Right lobe of liver (tissue), 4 donors: ENCODE data around the gene ABHD6.
"Not testable (repeated sequence)": the region's sequence is repeated elsewhere in the genome, so short reads cannot be mapped to it uniquely, and the experiment has no call there.

ENCODE experiments used
- CTCF ChIP-seq, 4 donors: fragments of 200-600 bp in 3 of 4; fragments of 450-650 bp in 1 of 4; IDR thresholded peaks; one replicate each; pipeline versions ENCODE4 v1.5.1 to v1.8.0; 2016 to 2022; ENCODE audit warnings: antibody characterized with exemption in 4 of 4, mild to moderate bottlenecking in 2 of 4
- POLR2A ChIP-seq: fragments of 450-650 bp; IDR thresholded peaks from one replicate; pipeline ENCODE4 v1.6.1; 2017; ENCODE audit warnings: antibody characterized with exemption, mild to moderate bottlenecking
- donor health status: DM: no; HTN: no; CAD: no.
- donor health status: DM: no; HTN: no; CAD: no.
- donor health status: DM: no; HTN: yes; CAD: no.

- not testable (repeated sequence) for TF ChIP-seq CTCF (IDR thresholded peaks at IDR 0.05); POLR2A
Observed at GRCh38 chr3:58201451-58201850, 36.1 kb upstream of the ABHD6 start.
